HCT116 (cell line): ENCODE measurements around the gene ANKRD23. TPM values are rescaled to one million over a fixed set of nuclear protein-coding genes. Genes with fewer than 3 reads are reported as not detected.

ENCODE experiments used
- ATAC-seq: fragments of 200-7000 bp; cut with Tn5 transposase; 2 replicates; pipeline ENCODE4 v1.9.1; 2020; ENCODE audit warnings: mild to moderate bottlenecking, moderate library complexity
- BruUV-seq: library from RNA; stranded (reverse); fragments of 400-500 nt; replicated peaks from 2 replicates; lab custom pipeline; 2021; lab: Mats Ljungman, UMichigan
- CTCF ChIA-PET: fragments of 300-600 bp; sonication (Branson Sonifier 250); formaldehyde crosslinking; loops from one replicate; lab custom pipeline; 2021; ENCODE audit warnings: antibody characterized with exemption; lab: Charles Lee
- POLR2A ChIA-PET: fragments of 300-600, 350-600 bp; sonication (Branson Sonifier 250); formaldehyde crosslinking; loops from one replicate; lab custom pipeline; 2021; ENCODE audit warnings: antibody characterized with exemption; lab: Charles Lee
- RAD21 ChIA-PET, 2 experiments: fragments of 300-600 bp; sonication (Branson Sonifier 250); formaldehyde crosslinking; loops; one replicate each; lab custom pipeline; 2023; ENCODE audit warnings: low total read pairs in 2 of 2; ENCODE audit not compliant: uncharacterized antibody in 2 of 2, unreplicated experiment in 2 of 2, low non-redundant PET in 1 of 2; lab: Charles Lee
- DNase-seq: peaks from one replicate; pipeline ENCODE4 v3.0.0-alpha.2; 2010; ENCODE audit warnings: low read depth, low spot score
- H2AFZ ChIP-seq: fragments of 200-600 bp; shearing (Covaris generic), sonication (generic); 2 replicates; pipeline ENCODE4 v1.6.1; 2017; ENCODE audit warnings: low read depth, mixed run types, mixed read lengths, antibody characterized with exemption, low read length; ENCODE audit not compliant: poor library complexity, severe bottlenecking
- H3K27ac ChIP-seq: 2 replicates; pipeline ENCODE4 v1.5.1; 2012; ENCODE audit warnings: low read depth, low read length
- H3K27me3 ChIP-seq: fragments of 200-600 bp; sonication (generic); 2 replicates; pipeline ENCODE4 v1.6.1; 2016; ENCODE audit warnings: mixed run types, low read length, mixed read lengths; ENCODE audit not compliant: insufficient read depth
- H3K36me3 ChIP-seq, 2 experiments: fragments of 200-500 bp in 1 of 2; fragments of 200-600 bp in 1 of 2; sonication (Bioruptor generic) in 1 of 2; sonication (generic) in 1 of 2; 2 replicates each; pipeline versions ENCODE4 v1.5.1 to v1.6.1; 2014 to 2016; ENCODE audit warnings: low read length in 2 of 2, inconsistent platforms in 1 of 2, mixed read lengths in 1 of 2, mixed run types in 1 of 2; ENCODE audit not compliant: insufficient read depth in 2 of 2, control insufficient read depth in 1 of 2
- H3K4me1 ChIP-seq, 2 experiments: fragments of 200-600 bp in 1 of 2; sonication (generic) in 1 of 2; 2 replicates each; pipeline versions ENCODE4 v1.5.1 to v1.6.1; 2012 to 2017; ENCODE audit warnings: low read length in 2 of 2, inconsistent platforms in 1 of 2, mild to moderate bottlenecking in 1 of 2, mixed read lengths in 1 of 2, mixed run types in 1 of 2, moderate library complexity in 1 of 2; ENCODE audit not compliant: insufficient read depth in 2 of 2, control insufficient read depth in 1 of 2
- H3K4me2 ChIP-seq: fragments of 200-600 bp; sonication (generic); 2 replicates; pipeline ENCODE4 v1.6.1; 2017; ENCODE audit warnings: mixed run types, low read length, mixed read lengths
- H3K4me3 ChIP-seq, 2 experiments: fragments of 200-600 bp in 1 of 2; sonication (generic) in 1 of 2; replicated peaks in 1 of 2; 2 replicates each; pipeline ENCODE4 v1.5.1; 2011 to 2016; ENCODE audit warnings: low read length in 2 of 2, control low read depth in 1 of 2, low read depth in 1 of 2, mild to moderate bottlenecking in 1 of 2, mixed read lengths in 1 of 2, mixed run types in 1 of 2
- H3K79me2 ChIP-seq: fragments of 200-600 bp; sonication (generic); 2 replicates; pipeline ENCODE4 v1.6.1; 2017; ENCODE audit warnings: mild to moderate bottlenecking, mixed run types, low read length, moderate library complexity, mixed read lengths; ENCODE audit not compliant: insufficient read depth
- H3K9ac ChIP-seq: fragments of 200-600 bp; sonication (generic); 2 replicates; pipeline ENCODE4 v1.6.1; 2016; ENCODE audit warnings: low read length, mixed read lengths
- H3K9me2 ChIP-seq: fragments of 200-600 bp; sonication (generic), shearing (Covaris generic); 2 replicates; pipeline ENCODE4 v1.6.1; 2017; ENCODE audit warnings: mixed run types, mild to moderate bottlenecking, moderate library complexity; ENCODE audit not compliant: insufficient read depth
- H3K9me3 ChIP-seq, 2 experiments: fragments of 200-500 bp in 1 of 2; fragments of 200-600 bp in 1 of 2; sonication (Bioruptor generic) in 1 of 2; sonication (generic) in 1 of 2; 2 replicates each; pipeline ENCODE4 v1.6.1; 2014 to 2017; ENCODE audit warnings: low read length in 2 of 2, mixed read lengths in 2 of 2, inconsistent platforms in 1 of 2, low read depth in 1 of 2, mild to moderate bottlenecking in 1 of 2, mixed run types in 1 of 2, moderate library complexity in 1 of 2; ENCODE audit not compliant: control insufficient read depth in 1 of 2, insufficient read depth in 1 of 2
- H4K20me1 ChIP-seq: fragments of 200-600 bp; sonication (generic), shearing (Covaris generic); 2 replicates; pipeline ENCODE4 v1.6.1; 2017; ENCODE audit warnings: mixed run types, mild to moderate bottlenecking, moderate library complexity; ENCODE audit not compliant: insufficient read depth
- CBX3 ChIP-seq: IDR thresholded peaks from 2 replicates; pipeline ENCODE4 v1.6.1; 2012; ENCODE audit warnings: low read depth
- CEBPB ChIP-seq: IDR thresholded peaks from 2 replicates; pipeline ENCODE4 v1.6.1; 2012; ENCODE audit warnings: low read depth
- EGR1 ChIP-seq: IDR thresholded peaks from 2 replicates; pipeline ENCODE4 v1.6.1; 2012; ENCODE audit warnings: low read depth
- ELF1 ChIP-seq: IDR thresholded peaks from 2 replicates; pipeline ENCODE4 v1.6.1; 2012; ENCODE audit warnings: low read depth, borderline replicate concordance
- EZH2phosphoT487 ChIP-seq: fragments of 200-600 bp; IDR thresholded peaks from 2 replicates; pipeline ENCODE4 v1.6.1; 2018; ENCODE audit warnings: antibody characterized with exemption, borderline replicate concordance
- FOSL1 ChIP-seq: IDR thresholded peaks from 2 replicates; pipeline ENCODE4 v1.6.1; 2012; ENCODE audit warnings: low read depth
- POLR2A ChIP-seq: IDR thresholded peaks from 2 replicates; pipeline ENCODE4 v1.7.0; 2011; ENCODE audit warnings: borderline replicate concordance; ENCODE audit not compliant: insufficient read depth, insufficient read length; ENCODE audit errors: extremely low read depth
- POLR2AphosphoS5 ChIP-seq: IDR thresholded peaks from 2 replicates; pipeline ENCODE4 v1.6.1; 2011; ENCODE audit warnings: mild to moderate bottlenecking, low read depth, low read length, moderate library complexity
- RAD21 ChIP-seq: IDR thresholded peaks from 2 replicates; pipeline ENCODE4 v1.6.1; 2012; ENCODE audit warnings: low read depth, mild to moderate bottlenecking
- SIN3A ChIP-seq: IDR thresholded peaks from 2 replicates; pipeline ENCODE4 v1.6.1; 2012; ENCODE audit warnings: low read depth
- TCF7L2 ChIP-seq: IDR thresholded peaks from 2 replicates; pipeline ENCODE4 v1.7.0; 2011; ENCODE audit warnings: borderline replicate concordance, inconsistent platforms; ENCODE audit not compliant: insufficient read depth, insufficient read length; ENCODE audit errors: extremely low read depth
- YY1 ChIP-seq: IDR thresholded peaks from 2 replicates; pipeline ENCODE4 v1.6.1; 2011; ENCODE audit warnings: low read length, low read depth, moderate library complexity, mild to moderate bottlenecking; ENCODE audit not compliant: insufficient replicate concordance; ENCODE audit errors: extremely low read depth
- ZNF274 ChIP-seq: fragments of 200-500 bp; sonication (Bioruptor generic); IDR thresholded peaks from 2 replicates; pipeline ENCODE4 v1.6.1; 2014; ENCODE audit warnings: mild to moderate bottlenecking, low read depth, low read length, inconsistent platforms
- intact Hi-C: fragments of 100-400 bp; cut with micrococcal nuclease; formaldehyde crosslinking; loops from 2 replicates; pipeline ENCODE4 v1.10.0; 2022
- total RNA-seq: library from RNA; stranded (reverse); gene quantifications from one replicate; pipeline ENCODE4 v1.2.1, GENCODE V29; 2021; ENCODE audit not compliant: unreplicated experiment
- TF ChIP-seq, protein P1 (sequence below): IDR thresholded peaks from 2 replicates; pipeline ENCODE4 v1.6.1; 2012
- TF ChIP-seq, protein P2 (sequence below): IDR thresholded peaks from 2 replicates; pipeline ENCODE4 v1.6.1; 2012; ENCODE audit warnings: low read depth
- TF ChIP-seq, protein P3 (sequence below): IDR thresholded peaks from 2 replicates; pipeline ENCODE4 v1.6.1; 2012
- TF ChIP-seq, protein P4 (sequence below): IDR thresholded peaks from 2 replicates; pipeline ENCODE4 v1.6.1; 2011; ENCODE audit warnings: mild to moderate bottlenecking, low read length, moderate library complexity; ENCODE audit not compliant: insufficient replicate concordance; ENCODE audit errors: extremely low read depth
- TF ChIP-seq, protein P5 (sequence below), 3 experiments: fragments of 200-600 bp in 1 of 3; sonication (generic) in 1 of 3; IDR thresholded peaks in 2 of 3; conservative IDR thresholded peaks in 1 of 3; 2 replicates each; pipeline ENCODE4 v1.5.1; 2012 to 2017; ENCODE audit warnings: low read depth in 2 of 3, low read length in 2 of 3, antibody characterized with exemption in 1 of 3, borderline replicate concordance in 1 of 3, control low read depth in 1 of 3, mild to moderate bottlenecking in 1 of 3, mixed read lengths in 1 of 3, mixed run types in 1 of 3, moderate library complexity in 1 of 3; ENCODE audit not compliant: insufficient read depth in 1 of 3

Gene ANKRD23
- total RNA-seq, 1 experiment from 2014 or later = 1.4 TPM

DNA sequence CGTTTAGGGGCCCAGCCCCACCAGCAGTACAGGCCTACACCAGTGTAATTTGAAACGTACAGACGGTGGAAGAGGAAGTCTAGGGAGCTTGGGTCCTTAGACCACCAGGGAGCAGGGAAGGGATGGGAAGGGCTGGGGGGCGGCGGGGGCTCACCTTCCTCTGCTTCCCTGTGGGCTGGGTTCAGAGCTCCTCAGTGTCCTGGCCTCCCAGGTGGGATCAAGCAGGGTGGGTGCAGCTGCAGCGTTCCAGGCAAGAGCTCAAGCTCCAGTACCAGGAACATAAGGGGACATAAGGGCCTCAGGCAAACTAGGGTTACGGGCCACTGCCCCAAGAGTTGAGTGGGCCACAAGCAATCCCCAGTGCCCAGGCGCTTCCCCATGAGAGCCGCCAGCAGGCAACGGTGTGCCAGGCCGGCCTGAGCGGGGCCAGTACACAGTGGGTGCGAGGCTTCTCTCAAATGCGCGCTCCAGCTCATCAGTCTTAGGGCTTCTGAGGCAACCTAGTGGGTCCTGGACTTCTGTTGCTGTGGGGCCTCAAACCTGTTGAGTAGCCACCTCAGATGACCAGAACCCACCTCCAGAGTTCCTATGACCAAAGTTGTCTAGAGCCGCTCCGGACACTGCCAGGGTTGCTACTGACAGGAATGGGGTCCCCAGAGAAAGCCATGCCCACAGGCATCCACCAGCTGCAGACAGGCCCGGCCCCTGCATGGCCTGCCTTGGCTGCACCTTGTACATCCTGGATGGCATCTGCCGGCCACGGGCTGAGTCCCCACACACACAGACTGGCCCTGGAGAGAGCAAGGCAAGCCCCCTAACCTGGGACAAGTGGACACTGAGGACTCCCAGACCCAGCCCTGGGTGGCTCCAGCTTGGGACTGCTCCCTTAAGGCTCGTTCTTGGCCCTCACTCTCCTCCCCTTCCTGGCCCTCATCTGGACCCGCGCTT lies 5.2 kb downstream of the ANKRD23 start:
- Histone ChIP-seq H3K79me2 (no peaks in the 10 kb centered on the region), H2AFZ (no peak overlapping the region), H4K20me1 (no peaks in the 10 kb centered on the region), H3K27ac (no peak overlapping the region), H3K36me3 (peaks cover 1 to 10% of the 10 kb centered on the region in 2 experiments; a peak in 1 of 4 replicates), H3K4me1 (no peaks in the 10 kb centered on the region), H3K4me3 (no peak overlapping the region), H3K9me2 (no peaks in the 10 kb centered on the region), H3K9ac (no peak overlapping the region), H3K27me3 (no peaks in the 10 kb centered on the region), H3K4me2 (no peak overlapping the region), H3K9me3 (no peaks in the 10 kb centered on the region)
- intact Hi-C loops = no loop called here
- BruUV-seq = no TSS peak
- POLR2A ChIA-PET = no interaction called here
- ATAC-seq (0 out of 2 replicates have a peak, but pooled peaks have one; percentile 5), DNase-seq (no peak)
- CTCF ChIA-PET = no interaction called here
- RAD21 ChIA-PET = no interaction called here
- no peak for TF ChIP-seq EZH2phosphoT487
- TF ChIP-seq POLR2AphosphoS5 = no peak
- TF ChIP-seq FOSL1 = no peak
- TF ChIP-seq ELF1 = no peak
- no peak for TF ChIP-seq TCF7L2
- TF ChIP-seq EGR1 = no peak
- TF ChIP-seq CBX3 = no peak
- TF ChIP-seq, protein P1, sequence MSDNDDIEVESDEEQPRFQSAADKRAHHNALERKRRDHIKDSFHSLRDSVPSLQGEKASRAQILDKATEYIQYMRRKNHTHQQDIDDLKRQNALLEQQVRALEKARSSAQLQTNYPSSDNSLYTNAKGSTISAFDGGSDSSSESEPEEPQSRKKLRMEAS = no peak
- TF ChIP-seq SIN3A = no peak
- TF ChIP-seq, protein P2, sequence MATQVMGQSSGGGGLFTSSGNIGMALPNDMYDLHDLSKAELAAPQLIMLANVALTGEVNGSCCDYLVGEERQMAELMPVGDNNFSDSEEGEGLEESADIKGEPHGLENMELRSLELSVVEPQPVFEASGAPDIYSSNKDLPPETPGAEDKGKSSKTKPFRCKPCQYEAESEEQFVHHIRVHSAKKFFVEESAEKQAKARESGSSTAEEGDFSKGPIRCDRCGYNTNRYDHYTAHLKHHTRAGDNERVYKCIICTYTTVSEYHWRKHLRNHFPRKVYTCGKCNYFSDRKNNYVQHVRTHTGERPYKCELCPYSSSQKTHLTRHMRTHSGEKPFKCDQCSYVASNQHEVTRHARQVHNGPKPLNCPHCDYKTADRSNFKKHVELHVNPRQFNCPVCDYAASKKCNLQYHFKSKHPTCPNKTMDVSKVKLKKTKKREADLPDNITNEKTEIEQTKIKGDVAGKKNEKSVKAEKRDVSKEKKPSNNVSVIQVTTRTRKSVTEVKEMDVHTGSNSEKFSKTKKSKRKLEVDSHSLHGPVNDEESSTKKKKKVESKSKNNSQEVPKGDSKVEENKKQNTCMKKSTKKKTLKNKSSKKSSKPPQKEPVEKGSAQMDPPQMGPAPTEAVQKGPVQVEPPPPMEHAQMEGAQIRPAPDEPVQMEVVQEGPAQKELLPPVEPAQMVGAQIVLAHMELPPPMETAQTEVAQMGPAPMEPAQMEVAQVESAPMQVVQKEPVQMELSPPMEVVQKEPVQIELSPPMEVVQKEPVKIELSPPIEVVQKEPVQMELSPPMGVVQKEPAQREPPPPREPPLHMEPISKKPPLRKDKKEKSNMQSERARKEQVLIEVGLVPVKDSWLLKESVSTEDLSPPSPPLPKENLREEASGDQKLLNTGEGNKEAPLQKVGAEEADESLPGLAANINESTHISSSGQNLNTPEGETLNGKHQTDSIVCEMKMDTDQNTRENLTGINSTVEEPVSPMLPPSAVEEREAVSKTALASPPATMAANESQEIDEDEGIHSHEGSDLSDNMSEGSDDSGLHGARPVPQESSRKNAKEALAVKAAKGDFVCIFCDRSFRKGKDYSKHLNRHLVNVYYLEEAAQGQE = no peak
- TF ChIP-seq, protein P3, sequence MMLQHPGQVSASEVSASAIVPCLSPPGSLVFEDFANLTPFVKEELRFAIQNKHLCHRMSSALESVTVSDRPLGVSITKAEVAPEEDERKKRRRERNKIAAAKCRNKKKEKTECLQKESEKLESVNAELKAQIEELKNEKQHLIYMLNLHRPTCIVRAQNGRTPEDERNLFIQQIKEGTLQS = no peak
- TF ChIP-seq POLR2A = no peak
- TF ChIP-seq, protein P4, sequence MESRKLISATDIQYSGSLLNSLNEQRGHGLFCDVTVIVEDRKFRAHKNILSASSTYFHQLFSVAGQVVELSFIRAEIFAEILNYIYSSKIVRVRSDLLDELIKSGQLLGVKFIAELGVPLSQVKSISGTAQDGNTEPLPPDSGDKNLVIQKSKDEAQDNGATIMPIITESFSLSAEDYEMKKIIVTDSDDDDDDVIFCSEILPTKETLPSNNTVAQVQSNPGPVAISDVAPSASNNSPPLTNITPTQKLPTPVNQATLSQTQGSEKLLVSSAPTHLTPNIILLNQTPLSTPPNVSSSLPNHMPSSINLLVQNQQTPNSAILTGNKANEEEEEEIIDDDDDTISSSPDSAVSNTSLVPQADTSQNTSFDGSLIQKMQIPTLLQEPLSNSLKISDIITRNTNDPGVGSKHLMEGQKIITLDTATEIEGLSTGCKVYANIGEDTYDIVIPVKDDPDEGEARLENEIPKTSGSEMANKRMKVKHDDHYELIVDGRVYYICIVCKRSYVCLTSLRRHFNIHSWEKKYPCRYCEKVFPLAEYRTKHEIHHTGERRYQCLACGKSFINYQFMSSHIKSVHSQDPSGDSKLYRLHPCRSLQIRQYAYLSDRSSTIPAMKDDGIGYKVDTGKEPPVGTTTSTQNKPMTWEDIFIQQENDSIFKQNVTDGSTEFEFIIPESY = no peak
- TF ChIP-seq ZNF274 = no peak
- TF ChIP-seq, protein P5, sequence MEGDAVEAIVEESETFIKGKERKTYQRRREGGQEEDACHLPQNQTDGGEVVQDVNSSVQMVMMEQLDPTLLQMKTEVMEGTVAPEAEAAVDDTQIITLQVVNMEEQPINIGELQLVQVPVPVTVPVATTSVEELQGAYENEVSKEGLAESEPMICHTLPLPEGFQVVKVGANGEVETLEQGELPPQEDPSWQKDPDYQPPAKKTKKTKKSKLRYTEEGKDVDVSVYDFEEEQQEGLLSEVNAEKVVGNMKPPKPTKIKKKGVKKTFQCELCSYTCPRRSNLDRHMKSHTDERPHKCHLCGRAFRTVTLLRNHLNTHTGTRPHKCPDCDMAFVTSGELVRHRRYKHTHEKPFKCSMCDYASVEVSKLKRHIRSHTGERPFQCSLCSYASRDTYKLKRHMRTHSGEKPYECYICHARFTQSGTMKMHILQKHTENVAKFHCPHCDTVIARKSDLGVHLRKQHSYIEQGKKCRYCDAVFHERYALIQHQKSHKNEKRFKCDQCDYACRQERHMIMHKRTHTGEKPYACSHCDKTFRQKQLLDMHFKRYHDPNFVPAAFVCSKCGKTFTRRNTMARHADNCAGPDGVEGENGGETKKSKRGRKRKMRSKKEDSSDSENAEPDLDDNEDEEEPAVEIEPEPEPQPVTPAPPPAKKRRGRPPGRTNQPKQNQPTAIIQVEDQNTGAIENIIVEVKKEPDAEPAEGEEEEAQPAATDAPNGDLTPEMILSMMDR (IDR thresholded peaks at IDR 0.05 in 2 of 3, conservative IDR thresholded peaks at IDR 0.05 in 1 of 3; ENCODE audit: borderline replicate concordance in 1 of 3, insufficient read depth in 1 of 3, low read depth in 2 of 3, low read length in 2 of 3) = no peak
- no peak for TF ChIP-seq YY1
- no peak for TF ChIP-seq CEBPB
- no peak for TF ChIP-seq RAD21
